Mesenteric fat pad (tissue), 1 donor: ENCODE measurements around the gene TEX9. TPM values are rescaled to one million over a fixed set of nuclear protein-coding genes. Genes with fewer than 3 reads are reported as not detected.

ENCODE experiments used
- DNase-seq: peaks from one replicate; pipeline ENCODE4 v3.0.0-alpha.2; 2020; ENCODE audit warnings: low spot score
- total RNA-seq: library from RNA; stranded (reverse); fragmentation: NEBNext Ultra II Directional; extraction: Animal tissue kit (Norgen Biotek cat#: 25700); gene quantifications from one replicate; pipeline ENCODE4 v1.2.1, GENCODE V29; 2021
- donor health status: DM: yes; HTN: yes; CAD: no.

TEX9 gene
- total RNA-seq, 1 donor from 2014 or later: 1.6 TPM

DNA sequence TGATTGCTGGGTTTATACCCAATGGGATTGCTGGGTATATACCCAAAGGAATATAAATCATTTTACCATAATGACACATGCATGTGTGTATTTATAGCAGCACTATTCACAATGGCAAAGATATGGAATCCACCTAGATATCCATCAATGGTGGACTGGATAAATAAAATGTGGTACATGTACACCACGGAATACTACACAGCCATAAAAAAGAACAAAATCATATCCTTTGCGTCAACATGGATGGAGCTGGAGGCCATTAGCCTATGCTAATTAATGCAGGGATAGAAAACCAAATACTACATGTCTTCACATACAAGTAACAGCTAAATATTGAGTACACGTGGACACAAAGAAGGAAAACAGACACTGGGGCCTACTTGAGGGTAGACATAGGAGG, 77.1 kb downstream of the TEX9 start:
- DNase-seq: no peak

- DNase-seq: no peak
Observed at GRCh38 chr15:56445746-56446145, 80.5 kb downstream of the TEX9 start.

DNA sequence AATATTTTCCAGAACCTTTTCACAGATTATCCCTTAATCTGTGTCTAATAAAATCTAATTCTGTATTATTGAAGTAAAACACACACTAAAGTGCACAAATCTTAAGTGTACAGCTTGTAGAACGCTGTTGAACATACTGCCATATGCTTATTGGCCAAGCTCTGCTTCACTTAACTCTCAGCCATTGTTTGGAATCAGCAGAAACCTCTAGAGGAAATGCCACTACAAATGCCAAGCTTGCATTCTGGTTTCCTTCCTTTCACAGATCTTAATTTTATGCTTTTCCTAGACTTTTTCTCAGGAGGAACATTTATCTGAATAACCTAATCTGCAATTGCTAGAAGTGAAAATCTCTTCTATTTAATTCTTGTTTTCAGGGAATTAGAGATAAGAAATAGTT, 89.6 kb downstream of the TEX9 start:
- DNase-seq: no peak

DNA sequence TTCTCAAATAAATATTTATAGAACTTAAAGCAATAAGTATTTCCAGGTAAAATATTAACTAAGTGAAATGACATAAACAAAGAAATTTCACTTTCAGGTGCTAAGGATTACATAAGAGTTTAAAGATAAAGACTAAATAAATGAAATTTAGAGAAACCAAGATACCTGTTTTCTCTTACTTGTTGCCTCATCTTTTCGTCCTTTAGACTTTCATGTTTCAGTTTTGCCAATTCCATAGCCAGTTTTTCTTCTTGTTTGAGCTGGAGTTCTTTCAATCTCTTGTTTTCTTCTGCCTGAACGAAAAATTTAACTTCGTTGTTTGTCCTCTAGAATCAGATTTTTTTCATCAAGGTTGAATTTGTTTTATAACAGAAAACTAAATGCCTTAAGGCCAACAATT, 91.0 kb downstream of the TEX9 start:
- DNase-seq: no peak

- no peak for DNase-seq
Observed at GRCh38 chr15:56459096-56459495, 93.9 kb downstream of the TEX9 start.

DNA sequence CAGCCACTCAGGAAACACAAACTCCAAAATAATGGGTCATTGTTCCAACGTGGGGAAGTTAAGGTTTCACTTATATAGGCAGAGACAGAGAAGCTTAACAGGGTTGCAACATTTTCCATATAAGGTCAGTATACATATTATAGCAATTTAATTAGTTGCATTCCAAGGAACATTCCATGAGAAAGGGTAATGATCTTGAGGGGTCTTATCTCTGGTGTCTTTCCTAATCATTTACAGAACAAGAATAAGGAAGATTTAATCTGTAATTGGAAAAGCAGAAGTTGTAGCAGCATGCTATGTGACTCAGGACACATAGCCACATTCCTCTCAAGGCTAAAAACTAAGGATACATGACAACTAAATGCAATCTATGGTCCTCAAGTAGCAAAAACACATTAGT, 94.8 kb downstream of the TEX9 start:
- DNase-seq: no peak

GRCh38 chr15:56460947-56461346, 95.7 kb downstream of the TEX9 start:
- DNase-seq: no peak

- peak; percentile 93 for DNase-seq
Observed at GRCh38 chr15:56464893-56465520, 99.8 kb downstream of the TEX9 start, which contains the start of gene MNS1. MNS1 (minus strand) TSS chr15:56465137; CDS start chr15:56464972, 165 bp downstream.

DNA sequence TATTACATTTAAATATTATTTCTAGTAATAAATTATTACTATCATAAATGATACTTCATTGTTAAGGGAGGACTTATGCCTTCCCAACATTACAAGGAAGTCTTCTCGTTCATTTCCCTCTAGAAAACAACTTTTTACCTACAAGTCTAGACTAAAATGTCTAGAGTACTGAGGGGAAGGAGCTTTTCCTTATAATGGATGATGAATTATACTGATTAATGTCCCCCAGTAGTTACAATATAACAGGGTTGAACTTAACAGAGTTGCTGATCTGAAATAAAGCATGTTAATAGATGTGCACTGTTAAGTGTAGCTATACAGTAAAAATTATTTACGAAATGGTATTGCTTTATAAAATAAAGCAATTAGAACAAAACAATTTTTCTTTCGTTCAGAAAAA, 102.4 kb downstream of the TEX9 start:
- DNase-seq: no peak

DNA sequence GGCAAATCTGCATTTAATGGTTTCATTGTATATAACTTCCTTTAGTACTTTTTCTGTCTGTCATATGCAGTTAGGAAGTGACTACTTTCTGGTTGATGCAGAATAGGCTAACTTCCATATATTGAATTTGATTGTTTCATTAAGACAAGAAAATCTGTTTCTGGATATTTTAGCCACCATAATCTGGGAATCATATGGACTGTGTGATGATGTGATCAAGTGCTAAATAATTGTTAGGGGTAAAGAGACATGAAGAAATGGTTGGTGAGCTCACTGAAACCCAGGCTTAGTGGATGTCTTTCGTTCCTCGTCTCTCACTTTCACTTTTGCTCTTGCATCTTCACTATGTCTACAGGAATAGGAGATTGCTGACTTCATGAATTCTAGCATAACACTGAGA, 103.2 kb downstream of the TEX9 start:
- DNase-seq: no peak

DNA sequence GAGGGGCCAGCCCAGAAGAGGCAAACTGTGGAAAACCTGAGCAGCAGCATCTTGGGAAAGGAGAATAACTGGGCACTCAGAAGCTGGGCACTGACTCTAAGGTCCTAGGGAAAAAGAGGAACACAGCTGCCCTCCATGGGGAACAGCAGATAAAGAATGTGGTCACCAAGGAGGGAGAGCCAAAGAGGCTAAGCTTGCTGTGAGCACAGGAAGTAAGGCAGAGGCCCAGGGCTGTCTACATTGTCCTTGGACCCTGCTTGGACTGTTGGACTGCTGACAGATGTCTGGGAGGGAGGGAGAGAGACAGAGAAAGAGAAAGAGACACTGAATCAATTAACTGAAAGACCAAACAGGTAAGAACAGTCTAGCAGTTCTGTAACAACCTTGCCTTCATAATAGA, 104.3 kb downstream of the TEX9 start:
- DNase-seq: no peak

- no peak for DNase-seq
Observed at GRCh38 chr15:56471440-56472069, 106.3 kb downstream of the TEX9 start.

- no peak for DNase-seq
Observed at GRCh38 chr15:56472278-56472677, 107.1 kb downstream of the TEX9 start.

DNA sequence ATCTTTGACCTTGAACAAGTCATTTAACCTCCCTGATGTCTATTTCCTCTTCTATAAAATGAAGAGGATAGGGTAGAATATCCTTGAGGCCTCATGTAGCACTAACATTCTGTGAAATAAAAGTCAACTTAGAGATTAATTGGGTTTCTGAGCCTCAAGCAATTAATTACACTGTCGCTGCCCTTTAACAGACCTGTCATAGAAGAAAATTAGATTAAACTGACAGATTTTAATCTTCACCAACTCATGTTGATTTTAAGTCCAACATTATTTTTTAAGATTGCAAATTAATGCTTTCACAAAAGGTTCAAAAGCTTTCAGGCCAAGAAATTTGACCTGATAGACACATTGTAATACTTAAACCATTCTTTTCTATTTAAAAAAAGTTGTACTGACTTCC, 107.8 kb downstream of the TEX9 start:
- no peak for DNase-seq

GRCh38 chr15:56475351-56475750, 110.1 kb downstream of the TEX9 start:
- no peak for DNase-seq

Other genes starting within 250 kb of the TEX9 start
- 13.1 TPM for gene RFX7, start 121.5 kb upstream of the TEX9 start, total RNA-seq
- gene MNS1, start 99.7 kb downstream of the TEX9 start, total RNA-seq: 0.77 TPM